ENCODE measurements around the gene COG5.
"Not testable (repeated sequence)": the region's sequence is repeated elsewhere in the genome, so short reads cannot be mapped to it uniquely, and the experiment has no call there.

Gene COG5

GRCh38 chr7:107254398-107254985 is 309.2 kb downstream of the COG5 start:
- H3K9me3 Mint-ChIP-seq = no peaks in the 10 kb centered on the region
- no peak for ATAC-seq
- no peak for DNase-seq (ENCODE audit: low spot score in 2 of 2)
- no peak overlapping the region for H3K27ac Mint-ChIP-seq
- no peaks in the 10 kb centered on the region for H3K4me1 Mint-ChIP-seq
- no peak overlapping the region for H3K4me3 Mint-ChIP-seq
- H3K36me3 Mint-ChIP-seq = peaks cover 5% of the 10 kb centered on the region

GRCh38 chr7:107253599-107253998 is 310.1 kb downstream of the COG5 start:
- no peaks in the 10 kb centered on the region for H3K9me3 Mint-ChIP-seq
- H3K27ac Mint-ChIP-seq = no peak overlapping the region
- peaks cover 5% of the 10 kb centered on the region for H3K36me3 Mint-ChIP-seq
- no peaks in the 10 kb centered on the region for H3K4me1 Mint-ChIP-seq
- ATAC-seq (no peak), DNase-seq (ENCODE audit: low spot score in 2 of 2) (no peak)
- H3K4me3 Mint-ChIP-seq = no peak overlapping the region

- no peak for DNase-seq (ENCODE audit: low spot score in 2 of 2)
- no peaks in the 10 kb centered on the region for H3K4me1 Mint-ChIP-seq
- H3K9me3 Mint-ChIP-seq = no peaks in the 10 kb centered on the region
- H3K36me3 Mint-ChIP-seq = peaks cover 22% of the 10 kb centered on the region
- H3K4me3 Mint-ChIP-seq = no peak overlapping the region
- no peak for ATAC-seq
- H3K27ac Mint-ChIP-seq = no peak overlapping the region
Observed at GRCh38 chr7:107251963-107252362, 311.8 kb downstream of the COG5 start.

GRCh38 chr7:107248551-107249316 is 315.0 kb downstream of the COG5 start:
- DNase-seq (ENCODE audit: low spot score in 2 of 2) (no peak), ATAC-seq (no peak)
- no peak overlapping the region for H3K27ac Mint-ChIP-seq
- no peaks in the 10 kb centered on the region for H3K9me3 Mint-ChIP-seq
- H3K36me3 Mint-ChIP-seq = peaks cover 40% of the 10 kb centered on the region
- no peaks in the 10 kb centered on the region for H3K4me1 Mint-ChIP-seq
- H3K4me3 Mint-ChIP-seq = no peak overlapping the region

GRCh38 chr7:107246836-107247235 is 316.9 kb downstream of the COG5 start:
- ATAC-seq; H3K27ac Mint-ChIP-seq; H3K9me3 Mint-ChIP-seq; H3K4me1 Mint-ChIP-seq; H3K4me3 Mint-ChIP-seq; DNase-seq (ENCODE audit: low spot score in 2 of 2): not testable (repeated sequence)
- H3K36me3 Mint-ChIP-seq = peaks cover 40% of the 10 kb centered on the region

GRCh38 chr7:107244613-107245012 is 319.1 kb downstream of the COG5 start:
- Mint-ChIP-seq H3K4me3 (no peak overlapping the region), H3K4me1 (peaks cover 5% of the 10 kb centered on the region), H3K9me3 (no peaks in the 10 kb centered on the region), H3K36me3 (peaks cover 40% of the 10 kb centered on the region), H3K27ac (peak overlapping the region; percentile 21)
- DNase-seq (ENCODE audit: low spot score in 2 of 2) = no peak
- no peak for ATAC-seq

- DNase-seq (ENCODE audit: low spot score in 2 of 2) = no peak
- no peak overlapping the region for H3K27ac Mint-ChIP-seq
- no peaks in the 10 kb centered on the region for H3K9me3 Mint-ChIP-seq
- no peak for ATAC-seq
- peaks cover 30% of the 10 kb centered on the region for H3K36me3 Mint-ChIP-seq
- H3K4me1 Mint-ChIP-seq = peaks cover 5% of the 10 kb centered on the region
- no peak overlapping the region for H3K4me3 Mint-ChIP-seq
Observed at GRCh38 chr7:107242267-107242666, 321.5 kb downstream of the COG5 start.

GRCh38 chr7:107237451-107237850 is 326.3 kb downstream of the COG5 start:
- peaks cover under 1% of the 10 kb centered on the region for H3K4me1 Mint-ChIP-seq
- DNase-seq (ENCODE audit: low spot score in 2 of 2) = no peak
- no peak overlapping the region for H3K4me3 Mint-ChIP-seq
- H3K36me3 Mint-ChIP-seq = peaks cover 8% of the 10 kb centered on the region
- H3K27ac Mint-ChIP-seq = no peak overlapping the region
- ATAC-seq = no peak
- H3K9me3 Mint-ChIP-seq = no peaks in the 10 kb centered on the region

- no peak for DNase-seq (ENCODE audit: low spot score in 2 of 2)
- Mint-ChIP-seq H3K9me3 (no peaks in the 10 kb centered on the region), H3K4me3 (no peak overlapping the region), H3K4me1 (no peaks in the 10 kb centered on the region), H3K27ac (no peak overlapping the region), H3K36me3 (peaks cover 8% of the 10 kb centered on the region)
- no peak for ATAC-seq
Observed at GRCh38 chr7:107236862-107237261, 326.9 kb downstream of the COG5 start.

GRCh38 chr7:107234436-107234835 is 329.3 kb downstream of the COG5 start:
- Mint-ChIP-seq H3K36me3 (peaks cover 15% of the 10 kb centered on the region), H3K9me3 (no peaks in the 10 kb centered on the region), H3K27ac (no peak overlapping the region), H3K4me3 (no peak overlapping the region), H3K4me1 (no peaks in the 10 kb centered on the region)
- DNase-seq (ENCODE audit: low spot score in 2 of 2) (no peak), ATAC-seq (no peak)

GRCh38 chr7:107233981-107234380 is 329.7 kb downstream of the COG5 start:
- Mint-ChIP-seq H3K36me3 (peaks cover 18% of the 10 kb centered on the region), H3K9me3 (no peaks in the 10 kb centered on the region), H3K4me1 (no peaks in the 10 kb centered on the region), H3K27ac (no peak overlapping the region), H3K4me3 (no peak overlapping the region)
- ATAC-seq (no peak), DNase-seq (ENCODE audit: low spot score in 2 of 2) (no peak)

GRCh38 chr7:107233174-107233573 is 330.5 kb downstream of the COG5 start:
- peaks cover 26% of the 10 kb centered on the region for H3K36me3 Mint-ChIP-seq

GRCh38 chr7:107232568-107233090 is 331.1 kb downstream of the COG5 start:
- no peak overlapping the region for H3K4me3 Mint-ChIP-seq
- peaks cover 30% of the 10 kb centered on the region for H3K36me3 Mint-ChIP-seq
- H3K4me1 Mint-ChIP-seq = no peaks in the 10 kb centered on the region
- ATAC-seq (no peak), DNase-seq (ENCODE audit: low spot score in 2 of 2) (no peak)
- no peaks in the 10 kb centered on the region for H3K9me3 Mint-ChIP-seq
- H3K27ac Mint-ChIP-seq = no peak overlapping the region

More at GRCh38 chr7:107233174-107233573, 330.5 kb downstream of the COG5 start:
- no peaks in the 10 kb centered on the region for H3K9me3 Mint-ChIP-seq
- ATAC-seq (peak; percentile 57), DNase-seq (ENCODE audit: low spot score in 2 of 2) (no peak)
- H3K4me1 Mint-ChIP-seq = no peaks in the 10 kb centered on the region
- H3K4me3 Mint-ChIP-seq = no peak overlapping the region
- no peak overlapping the region for H3K27ac Mint-ChIP-seq

- ATAC-seq (no peak), DNase-seq (ENCODE audit: low spot score in 2 of 2) (no peak)
- peaks cover 35% of the 10 kb centered on the region for H3K36me3 Mint-ChIP-seq
Observed at GRCh38 chr7:107230334-107230733, 333.4 kb downstream of the COG5 start.

GRCh38 chr7:107228291-107228690 is 335.4 kb downstream of the COG5 start:
- H3K4me1 Mint-ChIP-seq = no peaks in the 10 kb centered on the region
- ATAC-seq = no peak
- no peaks in the 10 kb centered on the region for H3K9me3 Mint-ChIP-seq
- H3K4me3 Mint-ChIP-seq = no peak overlapping the region
- peaks cover 35% of the 10 kb centered on the region for H3K36me3 Mint-ChIP-seq
- no peak for DNase-seq (ENCODE audit: low spot score in 2 of 2)
- H3K27ac Mint-ChIP-seq = no peak overlapping the region

More at GRCh38 chr7:107230334-107230733, 333.4 kb downstream of the COG5 start:
- Mint-ChIP-seq H3K4me1 (no peaks in the 10 kb centered on the region), H3K9me3 (no peaks in the 10 kb centered on the region), H3K4me3 (no peak overlapping the region), H3K27ac (no peak overlapping the region)
